Kidney epithelial cell (primary cell): ENCODE data around the gene MRPL51. TPM values are rescaled to one million over a fixed set of nuclear protein-coding genes. Genes with fewer than 3 reads are reported as not detected.

Experiments
- DNase-seq: peaks from one replicate; pipeline ENCODE4 v3.0.0-alpha.2; 2010; ENCODE audit warnings: low read depth
- H3K27me3 ChIP-seq: 2 replicates; pipeline ENCODE4 v1.6.0; 2011; ENCODE audit warnings: low read length; ENCODE audit not compliant: control insufficient read depth, insufficient read depth
- H3K36me3 ChIP-seq: 2 replicates; pipeline ENCODE4 v1.5.1; 2011; ENCODE audit warnings: low read length; ENCODE audit not compliant: control insufficient read depth, insufficient read depth
- H3K4me3 ChIP-seq: 2 replicates; pipeline ENCODE4 v1.5.1; 2011; ENCODE audit warnings: low read depth, mild to moderate bottlenecking, control low read depth, low read length
- total RNA-seq: library from RNA; depleted of rRNA; stranded (reverse); fragments of >200 nt; gene quantifications from 2 replicates; pipeline ENCODE4 v1.2.3, GENCODE V29; 2015
- TF ChIP-seq, protein P1 (sequence below): IDR thresholded peaks from 2 replicates; pipeline ENCODE4 v1.5.1; 2011; ENCODE audit warnings: mild to moderate bottlenecking, moderate library complexity, low read length, control low read depth, inconsistent platforms; ENCODE audit not compliant: insufficient read depth, poor library complexity, severe bottlenecking

MRPL51 gene
- total RNA-seq, 1 donor from 2014 or later, result 78.3 TPM

DNA sequence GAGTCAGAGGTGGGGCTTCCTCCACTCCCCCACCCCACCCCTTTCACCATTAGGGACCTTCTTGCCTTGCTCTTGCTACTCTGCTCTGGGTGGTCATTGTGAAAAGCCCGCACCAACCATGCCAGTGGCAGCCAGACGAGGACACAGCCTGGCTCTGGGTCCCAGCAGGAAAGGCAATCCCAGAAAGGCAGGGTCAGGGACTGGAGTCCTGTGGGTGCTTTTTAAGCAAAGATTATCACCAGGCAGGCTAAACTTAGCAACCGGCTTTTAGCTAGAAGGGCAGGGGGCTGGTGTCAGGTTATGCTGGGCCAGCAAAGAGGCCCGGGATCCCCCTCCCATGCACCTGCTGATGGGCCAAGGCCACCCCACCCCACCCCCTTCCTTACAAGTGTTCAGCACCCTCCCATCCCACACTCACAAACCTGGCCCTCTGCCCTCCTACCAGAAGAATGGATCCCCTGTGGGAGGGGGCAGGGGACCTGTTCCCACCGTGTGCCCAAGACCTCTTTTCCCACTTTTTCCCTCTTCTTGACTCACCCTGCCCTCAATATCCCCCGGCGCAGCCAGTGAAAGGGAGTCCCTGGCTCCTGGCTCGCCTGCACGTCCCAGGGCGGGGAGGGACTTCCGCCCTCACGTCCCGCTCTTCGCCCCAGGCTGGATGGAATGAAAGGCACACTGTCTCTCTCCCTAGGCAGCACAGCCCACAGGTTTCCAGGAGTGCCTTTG lies 40.0 kb upstream of the MRPL51 start:
- Histone ChIP-seq H3K4me3 (peak overlapping the region; percentile 65), H3K36me3 (peaks cover 7% of the 10 kb centered on the region), H3K27me3 (no peaks in the 10 kb centered on the region)
- DNase-seq, result no peak
- TF ChIP-seq, protein P1, sequence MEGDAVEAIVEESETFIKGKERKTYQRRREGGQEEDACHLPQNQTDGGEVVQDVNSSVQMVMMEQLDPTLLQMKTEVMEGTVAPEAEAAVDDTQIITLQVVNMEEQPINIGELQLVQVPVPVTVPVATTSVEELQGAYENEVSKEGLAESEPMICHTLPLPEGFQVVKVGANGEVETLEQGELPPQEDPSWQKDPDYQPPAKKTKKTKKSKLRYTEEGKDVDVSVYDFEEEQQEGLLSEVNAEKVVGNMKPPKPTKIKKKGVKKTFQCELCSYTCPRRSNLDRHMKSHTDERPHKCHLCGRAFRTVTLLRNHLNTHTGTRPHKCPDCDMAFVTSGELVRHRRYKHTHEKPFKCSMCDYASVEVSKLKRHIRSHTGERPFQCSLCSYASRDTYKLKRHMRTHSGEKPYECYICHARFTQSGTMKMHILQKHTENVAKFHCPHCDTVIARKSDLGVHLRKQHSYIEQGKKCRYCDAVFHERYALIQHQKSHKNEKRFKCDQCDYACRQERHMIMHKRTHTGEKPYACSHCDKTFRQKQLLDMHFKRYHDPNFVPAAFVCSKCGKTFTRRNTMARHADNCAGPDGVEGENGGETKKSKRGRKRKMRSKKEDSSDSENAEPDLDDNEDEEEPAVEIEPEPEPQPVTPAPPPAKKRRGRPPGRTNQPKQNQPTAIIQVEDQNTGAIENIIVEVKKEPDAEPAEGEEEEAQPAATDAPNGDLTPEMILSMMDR, result no peak

DNA sequence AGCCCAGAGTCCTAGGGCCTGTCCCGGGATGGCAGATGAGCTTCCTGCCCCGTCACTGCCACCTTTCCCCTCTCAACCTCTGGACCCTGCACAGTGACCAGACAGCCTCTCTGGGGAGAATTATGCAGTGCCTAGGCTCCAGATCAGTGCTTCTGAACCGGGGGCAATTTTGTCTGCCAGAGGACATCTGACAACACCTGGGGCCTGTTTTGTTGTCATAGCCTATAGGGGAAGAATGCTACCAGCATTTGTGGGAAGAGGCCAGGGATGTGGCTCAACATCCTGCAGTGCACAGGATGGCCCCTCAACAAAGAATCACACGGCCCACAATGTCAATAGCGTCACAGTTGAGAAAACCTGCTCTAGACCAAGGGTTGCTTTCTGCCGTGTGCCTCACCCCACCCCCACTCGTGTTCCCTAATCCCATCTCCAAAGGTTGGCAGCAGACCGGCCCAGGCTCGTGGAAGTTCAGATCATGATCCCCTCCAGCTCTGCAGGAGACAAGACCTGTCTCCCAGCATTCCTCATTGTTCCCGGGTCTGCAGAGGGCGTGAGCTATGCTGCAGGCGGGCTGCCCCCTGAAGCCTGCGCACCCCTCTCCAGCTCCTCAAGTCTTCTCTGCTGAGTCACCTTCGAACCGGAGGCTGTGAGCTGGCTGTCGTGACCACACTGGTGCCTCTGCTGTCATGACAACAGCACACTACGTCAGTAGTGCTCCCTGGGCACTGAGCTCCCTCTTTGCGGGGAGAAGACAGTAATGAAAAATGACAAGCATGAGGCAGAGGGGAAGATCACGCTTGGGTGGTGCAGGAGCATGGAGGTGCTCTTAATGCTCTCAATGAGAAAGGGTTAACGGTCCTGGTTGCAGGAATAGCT lies 39.2 kb upstream of the MRPL51 start:
- TF ChIP-seq, protein P1, result no peak
- H3K27me3 ChIP-seq, result no peaks in the 10 kb centered on the region
- peak overlapping the region; percentile 65 for H3K4me3 ChIP-seq
- H3K36me3 ChIP-seq, result peaks cover 5% of the 10 kb centered on the region
- peak; percentile 98 for DNase-seq

DNA sequence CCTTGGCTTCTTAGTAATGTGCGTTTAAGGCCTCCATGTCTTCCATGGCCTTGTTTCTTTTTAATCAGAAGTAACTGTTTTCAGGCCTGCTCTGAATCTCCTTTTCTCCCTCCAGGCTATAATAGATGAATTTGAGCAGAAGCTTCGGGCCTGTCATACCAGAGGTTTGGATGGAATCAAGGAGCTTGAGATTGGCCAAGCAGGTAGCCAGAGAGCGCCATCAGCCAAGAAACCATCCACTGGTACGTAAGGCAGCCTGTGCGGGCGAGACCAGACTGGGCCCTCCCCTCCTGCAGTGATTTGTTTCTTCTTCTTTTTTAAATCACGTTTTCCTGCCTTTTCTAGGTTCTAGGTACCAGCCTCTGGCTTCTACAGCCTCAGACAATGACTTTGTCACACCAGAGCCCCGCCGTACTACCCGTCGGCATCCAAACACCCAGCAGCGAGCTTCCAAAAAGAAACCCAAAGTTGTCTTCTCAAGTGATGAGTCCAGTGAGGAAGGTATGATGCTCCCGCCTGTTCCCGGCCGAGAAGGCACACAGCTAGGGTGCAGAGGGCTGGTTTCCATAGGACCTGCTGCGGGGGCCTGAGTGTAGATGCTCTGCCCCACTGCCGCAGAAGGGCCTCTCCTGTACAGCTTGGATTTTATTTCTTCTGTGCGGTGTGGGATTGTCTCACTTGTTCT lies 37.7 kb upstream of the MRPL51 start:
- no peak overlapping the region for H3K4me3 ChIP-seq

DNA sequence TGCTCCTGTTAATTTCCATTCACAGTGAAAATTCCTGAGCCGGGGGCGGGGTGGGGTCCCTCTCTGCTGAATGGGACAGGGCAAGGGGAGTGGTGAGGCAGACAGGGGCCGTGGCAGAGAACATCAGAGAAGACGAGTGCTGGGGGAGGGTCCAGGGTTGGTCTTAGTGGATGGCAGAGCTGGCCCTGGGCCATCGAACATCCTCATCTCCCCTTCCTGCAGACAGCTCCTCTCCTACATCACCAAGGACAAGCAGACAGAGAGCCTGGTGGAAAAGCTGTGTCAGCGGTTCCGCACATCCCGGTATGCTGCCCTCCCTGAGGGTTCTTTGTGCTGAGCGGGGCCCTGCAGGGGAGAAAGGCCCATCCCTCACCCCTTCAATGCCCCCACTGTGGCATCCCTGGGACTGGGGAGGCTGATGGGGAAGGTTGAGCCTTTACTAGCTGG lies 36.3 kb upstream of the MRPL51 start:
- no peak overlapping the region for H3K4me3 ChIP-seq
- no peak for DNase-seq
- TF ChIP-seq, protein P1, result no peak
- H3K27me3 ChIP-seq, result no peaks in the 10 kb centered on the region
- no peaks in the 10 kb centered on the region for H3K36me3 ChIP-seq

More for the DNA sequence above, 37.7 kb upstream of the MRPL51 start:
- no peaks in the 10 kb centered on the region for H3K27me3 ChIP-seq
- H3K36me3 ChIP-seq, result no peaks in the 10 kb centered on the region
- DNase-seq, result no peak
- TF ChIP-seq, protein P1, result no peak

DNA sequence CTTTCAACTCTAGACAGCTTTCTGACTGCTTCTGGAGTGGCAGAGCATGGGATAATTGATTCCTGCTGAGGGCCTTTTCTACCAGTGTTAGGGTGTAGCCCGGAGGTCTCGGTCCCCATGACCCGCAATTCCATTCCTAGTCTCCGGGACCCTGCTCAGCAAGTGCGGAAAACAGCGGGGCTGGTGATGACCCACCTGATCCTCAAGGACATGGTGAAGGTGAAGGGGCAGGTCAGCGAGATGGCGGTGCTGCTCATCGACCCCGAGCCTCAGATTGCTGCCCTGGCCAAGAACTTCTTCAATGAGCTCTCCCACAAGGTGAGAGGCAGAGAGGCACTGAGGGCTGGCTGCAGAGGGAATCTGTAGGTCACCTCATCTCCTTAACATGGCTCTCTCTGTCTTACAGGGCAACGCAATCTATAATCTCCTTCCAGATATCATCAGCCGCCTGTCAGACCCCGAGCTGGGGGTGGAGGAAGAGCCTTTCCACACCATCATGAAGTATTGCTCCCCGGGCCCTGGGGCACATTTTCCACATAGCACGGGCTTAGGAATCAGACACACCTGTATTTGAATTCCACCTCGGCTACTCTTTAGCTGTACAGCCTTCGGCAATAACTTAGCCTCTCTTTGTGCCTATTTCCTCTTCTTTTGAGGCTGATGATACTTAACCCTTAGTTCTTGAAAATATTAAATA lies 35.6 kb upstream of the MRPL51 start:
- DNase-seq, result no peak
- Histone ChIP-seq H3K27me3 (no peaks in the 10 kb centered on the region), H3K36me3 (no peaks in the 10 kb centered on the region), H3K4me3 (no peak overlapping the region)
- TF ChIP-seq, protein P1, result no peak
